Measurements from ENCODE around the gene LRCH4. TPM values are rescaled to one million over a fixed set of nuclear protein-coding genes. Genes with fewer than 3 reads are reported as not detected.

The LRCH4 gene
- total RNA-seq, 4 donors from 2014 or later, result 37.6 to 101 (median 56.2) TPM

Other genes with a start within 250 kb of the LRCH4 start
- gene PILRB, start 228.0 kb downstream of the LRCH4 start, total RNA-seq, result 100 to 1,000 TPM in 1 of 4 donors, 10 to 100 TPM in 3; 40.8 to 125 (median 63.1) TPM
- gene PILRA, start 212.6 kb downstream of the LRCH4 start, total RNA-seq, result 1 to 10 TPM; 1.3 to 8.5 (median 4.2) TPM
- gene ZCWPW1, start 157.4 kb downstream of the LRCH4 start, total RNA-seq, result 1 to 10 TPM; 2.2 to 9.4 (median 4.8) TPM
- gene MEPCE, start 156.3 kb downstream of the LRCH4 start, total RNA-seq, result 10 to 100 TPM; 38.5 to 50.4 (median 39.6) TPM
- 10 to 100 TPM; 18.2 to 35.6 (median 27.0) TPM for gene PPP1R35, start 149.6 kb downstream of the LRCH4 start, total RNA-seq
- gene SPACDR, start 121.9 kb downstream of the LRCH4 start, total RNA-seq, result under 1 TPM in 1 of 4 donors, not detected in 3; 0.53 TPM
- 10 to 100 TPM; 52.7 to 67.2 (median 57.3) TPM for gene TSC22D4, start 106.9 kb downstream of the LRCH4 start, total RNA-seq
- gene NYAP1, start 102.2 kb downstream of the LRCH4 start, total RNA-seq, result 1 to 10 TPM in 1 of 4 donors, under 1 TPM in 3; 0.51 to 1.1 (median 0.67) TPM
- 10 to 100 TPM; 46.6 to 63.4 (median 52.9) TPM for gene AGFG2, start 46.9 kb downstream of the LRCH4 start, total RNA-seq
- gene SAP25, start 12.2 kb downstream of the LRCH4 start, total RNA-seq, result 1 to 10 TPM in 2 of 4 donors, not detected in 2; 2.7 to 3.8 TPM
- 1 to 10 TPM in 1 of 4 donors, under 1 TPM in 3; 0.47 to 2.4 (median 0.57) TPM for gene FBXO24, start 199 bp upstream of the LRCH4 start, total RNA-seq
- 10 to 100 TPM; 14.1 to 18.3 (median 15.6) TPM for gene PCOLCE, start 16.2 kb upstream of the LRCH4 start, total RNA-seq
- 10 to 100 TPM; 18.0 to 35.5 (median 28.5) TPM for gene MOSPD3, start 26.4 kb upstream of the LRCH4 start, total RNA-seq
- 1 to 10 TPM in 3 of 4 donors, under 1 TPM in 1; 0.81 to 3.9 (median 1.3) TPM for gene TFR2, start 55.4 kb upstream of the LRCH4 start, total RNA-seq
- not detected for gene ACTL6B, start 70.3 kb upstream of the LRCH4 start, total RNA-seq
- 100 to 1,000 TPM; 228 to 311 (median 300) TPM for gene GNB2, start 87.6 kb upstream of the LRCH4 start, total RNA-seq
- gene GIGYF1, start 108.1 kb upstream of the LRCH4 start, total RNA-seq, result 10 to 100 TPM; 29.0 to 91.6 (median 40.7) TPM
- 10 to 100 TPM; 39.4 to 55.8 (median 47.6) TPM for gene POP7, start 120.0 kb upstream of the LRCH4 start, total RNA-seq
- under 1 TPM in 1 of 4 donors, not detected in 3; 0.97 TPM for gene EPO, start 134.3 kb upstream of the LRCH4 start, total RNA-seq
- under 1 TPM; 0.08 to 0.42 (median 0.20) TPM for gene ZAN, start 147.5 kb upstream of the LRCH4 start, total RNA-seq
- 10 to 100 TPM; 58.1 to 84.6 (median 81.6) TPM for gene EPHB4, start 241.4 kb upstream of the LRCH4 start, total RNA-seq